Chondrocyte (in vitro differentiated cells): ENCODE results near the gene MED16. TPM values are rescaled to one million over a fixed set of nuclear protein-coding genes. Genes with fewer than 3 reads are reported as not detected.

Experiments
- DNase-seq: peaks from one replicate; pipeline ENCODE4 v3.0.0; 2021; ENCODE audit warnings: mixed read lengths, low spot score
- H3K27ac Mint-ChIP-seq: one replicate; pipeline ENCODE4 v1.8.0; 2021; ENCODE audit warnings: mild to moderate bottlenecking, moderate library complexity, mixed read lengths; ENCODE audit not compliant: unreplicated experiment
- H3K27me3 Mint-ChIP-seq: 2 replicates; pipeline ENCODE4 v1.8.0; 2021; ENCODE audit warnings: low read depth, mixed read lengths
- H3K36me3 Mint-ChIP-seq: 2 replicates; pipeline ENCODE4 v1.8.0; 2021; ENCODE audit warnings: low read depth, mixed read lengths
- H3K4me1 Mint-ChIP-seq: 2 replicates; pipeline ENCODE4 v1.8.0; 2021; ENCODE audit warnings: low read depth, mild to moderate bottlenecking, mixed read lengths
- H3K4me3 Mint-ChIP-seq: one replicate; pipeline ENCODE4 v1.8.0; 2021; ENCODE audit warnings: mild to moderate bottlenecking, moderate library complexity, mixed read lengths; ENCODE audit not compliant: unreplicated experiment
- H3K9me3 Mint-ChIP-seq: 2 replicates; pipeline ENCODE4 v1.8.0; 2021; ENCODE audit warnings: low read depth, mixed read lengths
- CTCF ChIP-seq: fragments of 200-600 bp; sonication (generic); IDR thresholded peaks from 2 replicates; pipeline ENCODE4 v1.5.0; 2021; ENCODE audit warnings: antibody characterized with exemption, mild to moderate bottlenecking, moderate library complexity
- total RNA-seq: library from RNA; stranded (reverse); gene quantifications from 3 replicates; pipeline ENCODE4 v1.2.1, GENCODE V29; 2021

MED16 gene
- total RNA-seq, 1 donor from 2014 or later: 47.0 TPM

- TF ChIP-seq CTCF: no peak
- Mint-ChIP-seq H3K4me3 (no peak overlapping the region), H3K36me3 (no peaks in the 10 kb centered on the region), H3K27ac (no peak overlapping the region), H3K9me3 (no peaks in the 10 kb centered on the region), H3K27me3 (no peaks in the 10 kb centered on the region), H3K4me1 (peaks cover 25% of the 10 kb centered on the region)
- no peak for DNase-seq
Observed at GRCh38 chr19:929891-930258, 36.9 kb upstream of the MED16 start.

- H3K27ac Mint-ChIP-seq: no peak overlapping the region
- no peaks in the 10 kb centered on the region for H3K27me3 Mint-ChIP-seq
- no peak overlapping the region for H3K4me3 Mint-ChIP-seq
- H3K9me3 Mint-ChIP-seq: no peaks in the 10 kb centered on the region
- DNase-seq: no peak
- TF ChIP-seq CTCF: no peak
- H3K4me1 Mint-ChIP-seq: peaks cover 20% of the 10 kb centered on the region
- no peaks in the 10 kb centered on the region for H3K36me3 Mint-ChIP-seq
Observed at GRCh38 chr19:929203-929890, 36.4 kb upstream of the MED16 start.

- no peak overlapping the region for H3K27ac Mint-ChIP-seq
- no peak for DNase-seq
- H3K4me1 Mint-ChIP-seq: peaks cover 14% of the 10 kb centered on the region
- no peaks in the 10 kb centered on the region for H3K27me3 Mint-ChIP-seq
- no peak overlapping the region for H3K4me3 Mint-ChIP-seq
- H3K36me3 Mint-ChIP-seq: no peaks in the 10 kb centered on the region
- no peak for TF ChIP-seq CTCF
- H3K9me3 Mint-ChIP-seq: no peaks in the 10 kb centered on the region
Observed at GRCh38 chr19:928471-929202, 35.6 kb upstream of the MED16 start.

GRCh38 chr19:927780-928401 lies 34.9 kb upstream of the MED16 start:
- no peak overlapping the region for H3K27ac Mint-ChIP-seq
- H3K4me3 Mint-ChIP-seq: no peak overlapping the region
- TF ChIP-seq CTCF: no peak
- no peaks in the 10 kb centered on the region for H3K9me3 Mint-ChIP-seq
- no peaks in the 10 kb centered on the region for H3K27me3 Mint-ChIP-seq
- no peaks in the 10 kb centered on the region for H3K36me3 Mint-ChIP-seq
- peaks cover 7% of the 10 kb centered on the region for H3K4me1 Mint-ChIP-seq
- DNase-seq: no peak

- Mint-ChIP-seq H3K27ac (no peak overlapping the region), H3K27me3 (no peaks in the 10 kb centered on the region), H3K4me1 (peaks cover 3% of the 10 kb centered on the region), H3K36me3 (no peaks in the 10 kb centered on the region), H3K9me3 (no peaks in the 10 kb centered on the region), H3K4me3 (peak overlapping the region; percentile 22)
- no peak for DNase-seq
- no peak for TF ChIP-seq CTCF
Observed at GRCh38 chr19:927351-927779, 34.4 kb upstream of the MED16 start.
